Glutamatergic neuron (in vitro differentiated cells): ENCODE data around the gene SEC62. TPM values are rescaled to one million over a fixed set of nuclear protein-coding genes. Genes with fewer than 3 reads are reported as not detected.

Source experiments
- DNase-seq: peaks from one replicate; pipeline ENCODE4 v3.0.0; 2022
- H3K27ac Mint-ChIP-seq: one replicate; pipeline ENCODE4 v1.8.0; 2020; ENCODE audit warnings: mild to moderate bottlenecking, mixed read lengths, inconsistent platforms; ENCODE audit not compliant: unreplicated experiment
- H3K27me3 Mint-ChIP-seq: one replicate; pipeline ENCODE4 v1.8.0; 2020; ENCODE audit warnings: mild to moderate bottlenecking, moderate library complexity, mixed read lengths, inconsistent platforms; ENCODE audit not compliant: unreplicated experiment
- H3K36me3 Mint-ChIP-seq: one replicate; pipeline ENCODE4 v1.8.0; 2020; ENCODE audit warnings: mild to moderate bottlenecking, mixed read lengths, inconsistent platforms; ENCODE audit not compliant: unreplicated experiment
- H3K4me1 Mint-ChIP-seq: one replicate; pipeline ENCODE4 v1.8.0; 2020; ENCODE audit warnings: mild to moderate bottlenecking, low read depth, mixed read lengths, inconsistent platforms; ENCODE audit not compliant: unreplicated experiment
- H3K4me3 Mint-ChIP-seq: one replicate; pipeline ENCODE4 v1.8.0; 2020; ENCODE audit warnings: mild to moderate bottlenecking, mixed read lengths, inconsistent platforms; ENCODE audit not compliant: unreplicated experiment
- H3K9me3 Mint-ChIP-seq: one replicate; pipeline ENCODE4 v1.8.0; 2020; ENCODE audit warnings: mild to moderate bottlenecking, moderate library complexity, mixed read lengths, inconsistent platforms; ENCODE audit not compliant: unreplicated experiment
- total RNA-seq: library from RNA; stranded (reverse); fragmentation: NEBNext Ultra II Directional; extraction: Animal tissue kit (Norgen Biotek cat#: 25700); gene quantifications from one replicate; pipeline ENCODE4 v1.2.1, GENCODE V29; 2021; ENCODE audit not compliant: unreplicated experiment
- TF ChIP-seq, protein P1 (sequence below): fragments of 200-600 bp; sonication (generic); IDR thresholded peaks from one replicate; pipeline ENCODE4 v1.5.0; 2021; ENCODE audit not compliant: partially characterized antibody, unreplicated experiment

SEC62 gene
- total RNA-seq, 1 donor from 2014 or later = 75.5 TPM

DNA sequence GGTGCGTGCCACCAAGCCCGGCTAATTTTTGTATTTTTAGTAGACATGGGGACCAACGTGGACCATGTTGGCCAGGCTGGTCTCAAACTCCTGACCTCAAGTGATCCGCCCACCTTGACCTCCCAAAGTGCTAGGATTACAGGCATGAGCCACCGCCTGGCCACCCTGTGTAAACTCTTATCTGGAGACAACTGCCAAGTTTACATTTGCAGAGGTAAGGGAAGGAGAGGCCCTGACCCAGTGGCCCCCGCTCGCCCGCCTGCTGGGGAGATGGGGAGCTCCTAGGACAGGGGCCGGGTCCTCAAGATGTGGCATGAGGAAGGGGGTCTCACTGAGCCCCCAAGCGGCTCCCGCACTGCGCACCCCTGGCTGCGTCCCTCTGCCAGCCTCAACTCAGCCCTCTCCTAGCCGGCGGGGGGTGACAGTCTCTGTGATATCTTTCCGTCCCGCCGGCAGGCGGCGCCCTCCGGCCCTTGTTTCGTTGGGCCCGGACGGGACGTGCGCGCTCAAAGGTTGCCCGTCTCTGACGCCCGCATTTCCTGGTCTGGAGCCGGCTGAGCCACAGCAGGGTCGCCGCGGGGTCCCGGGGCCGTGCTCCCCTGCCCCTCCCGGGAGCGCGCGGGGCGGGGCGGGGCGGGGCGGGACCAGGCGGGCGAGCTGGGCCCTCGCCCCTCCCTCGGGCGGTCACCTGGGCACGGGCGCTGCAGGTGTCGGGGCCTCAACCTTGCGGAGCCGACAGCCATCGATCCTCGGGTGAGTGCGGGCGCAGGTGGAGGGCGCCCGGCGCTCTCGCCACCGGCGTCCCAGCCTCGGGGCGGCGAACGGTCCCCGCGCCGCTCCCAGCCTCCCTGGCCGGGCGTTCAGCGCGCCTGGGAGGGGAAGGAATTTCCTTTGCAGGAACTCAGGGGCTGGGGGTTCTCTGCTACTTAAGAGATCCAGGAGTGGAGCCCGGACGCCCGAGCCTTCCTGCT lies 71.1 kb downstream of the SEC62 start, which contains the start of gene GPR160:
TSS of gene GPR160 (plus strand) at position 533 of the 971 bp plus-strand sequence. CDS start 45,978 bp downstream, outside the sequence.
- Mint-ChIP-seq H3K4me3 (peak within 1 kb of the TSS; percentile 81), H3K27me3 (peaks cover 5% of the 10 kb centered on the region), H3K4me1 (no peaks in the 10 kb centered on the region), H3K9me3 (no peaks in the 10 kb centered on the region), H3K36me3 (no peaks in the 10 kb centered on the region), H3K27ac (no peak within 1 kb of the TSS)
- TF ChIP-seq, protein P1, sequence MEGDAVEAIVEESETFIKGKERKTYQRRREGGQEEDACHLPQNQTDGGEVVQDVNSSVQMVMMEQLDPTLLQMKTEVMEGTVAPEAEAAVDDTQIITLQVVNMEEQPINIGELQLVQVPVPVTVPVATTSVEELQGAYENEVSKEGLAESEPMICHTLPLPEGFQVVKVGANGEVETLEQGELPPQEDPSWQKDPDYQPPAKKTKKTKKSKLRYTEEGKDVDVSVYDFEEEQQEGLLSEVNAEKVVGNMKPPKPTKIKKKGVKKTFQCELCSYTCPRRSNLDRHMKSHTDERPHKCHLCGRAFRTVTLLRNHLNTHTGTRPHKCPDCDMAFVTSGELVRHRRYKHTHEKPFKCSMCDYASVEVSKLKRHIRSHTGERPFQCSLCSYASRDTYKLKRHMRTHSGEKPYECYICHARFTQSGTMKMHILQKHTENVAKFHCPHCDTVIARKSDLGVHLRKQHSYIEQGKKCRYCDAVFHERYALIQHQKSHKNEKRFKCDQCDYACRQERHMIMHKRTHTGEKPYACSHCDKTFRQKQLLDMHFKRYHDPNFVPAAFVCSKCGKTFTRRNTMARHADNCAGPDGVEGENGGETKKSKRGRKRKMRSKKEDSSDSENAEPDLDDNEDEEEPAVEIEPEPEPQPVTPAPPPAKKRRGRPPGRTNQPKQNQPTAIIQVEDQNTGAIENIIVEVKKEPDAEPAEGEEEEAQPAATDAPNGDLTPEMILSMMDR = peak; percentile 85
- DNase-seq = peak; percentile 74

DNA sequence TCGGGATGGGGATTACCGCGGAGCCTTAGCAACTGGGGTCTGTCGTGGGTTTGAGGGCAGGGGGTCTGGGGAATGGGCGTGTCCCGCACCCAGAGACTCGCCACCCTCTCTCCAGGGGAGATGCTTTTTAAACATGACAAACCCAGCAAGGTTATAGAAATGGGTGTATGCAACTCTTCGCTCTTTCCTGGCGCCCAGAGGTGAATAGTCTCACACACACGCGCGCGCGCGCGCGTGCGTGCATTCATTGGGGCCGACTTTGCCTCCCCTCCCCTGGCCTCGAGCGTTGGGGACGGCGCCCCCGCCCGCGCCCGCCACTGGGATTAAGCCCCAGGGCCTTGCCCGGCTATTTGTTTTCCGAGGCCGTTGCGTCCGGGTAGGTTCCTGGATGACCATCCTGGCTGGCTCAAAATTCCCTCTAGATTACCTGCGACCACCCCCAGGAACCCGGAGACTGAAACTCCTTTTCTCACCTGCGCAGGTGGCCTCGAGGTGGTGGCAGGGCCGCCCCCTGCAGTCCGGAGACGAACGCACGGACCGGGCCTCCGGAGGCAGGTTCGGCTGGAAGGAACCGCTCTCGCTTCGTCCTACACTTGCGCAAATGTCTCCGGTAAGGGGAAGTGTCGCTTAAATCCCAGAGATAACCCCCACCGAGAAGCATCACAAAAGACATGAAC lies 72.0 kb downstream of the SEC62 start:
- H3K9me3 Mint-ChIP-seq = no peaks in the 10 kb centered on the region
- no peaks in the 10 kb centered on the region for H3K4me1 Mint-ChIP-seq
- H3K27me3 Mint-ChIP-seq = peaks cover 5% of the 10 kb centered on the region
- peak; percentile 21 for DNase-seq
- TF ChIP-seq, protein P1 = no peak
- H3K27ac Mint-ChIP-seq = no peak overlapping the region
- peak overlapping the region; percentile 81 for H3K4me3 Mint-ChIP-seq
- no peaks in the 10 kb centered on the region for H3K36me3 Mint-ChIP-seq

DNA sequence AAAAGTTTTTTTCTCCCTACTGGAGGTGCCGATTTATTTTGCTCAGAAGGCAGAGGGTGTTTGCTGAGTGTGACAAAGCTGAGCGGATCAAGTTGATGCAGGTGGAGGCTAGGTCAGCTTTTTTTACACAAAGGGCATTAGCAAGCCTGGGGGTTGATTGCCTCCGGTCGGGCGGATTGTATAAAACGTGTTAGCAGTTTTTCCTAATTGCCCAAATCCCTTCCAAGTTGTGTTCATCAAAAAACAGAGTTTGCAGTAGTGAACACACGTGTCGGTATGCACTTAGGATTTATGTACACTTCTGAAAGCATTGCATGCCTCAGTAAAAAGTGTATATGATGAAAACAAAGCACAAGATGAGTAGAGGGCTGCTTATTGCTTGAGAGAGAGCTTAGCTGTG lies 73.8 kb downstream of the SEC62 start:
- TF ChIP-seq, protein P1 = no peak
- H3K4me3 Mint-ChIP-seq = no peak overlapping the region
- no peaks in the 10 kb centered on the region for H3K36me3 Mint-ChIP-seq
- no peaks in the 10 kb centered on the region for H3K9me3 Mint-ChIP-seq
- DNase-seq = no peak
- no peaks in the 10 kb centered on the region for H3K4me1 Mint-ChIP-seq
- peaks cover 7% of the 10 kb centered on the region for H3K27me3 Mint-ChIP-seq
- H3K27ac Mint-ChIP-seq = no peak overlapping the region

DNA sequence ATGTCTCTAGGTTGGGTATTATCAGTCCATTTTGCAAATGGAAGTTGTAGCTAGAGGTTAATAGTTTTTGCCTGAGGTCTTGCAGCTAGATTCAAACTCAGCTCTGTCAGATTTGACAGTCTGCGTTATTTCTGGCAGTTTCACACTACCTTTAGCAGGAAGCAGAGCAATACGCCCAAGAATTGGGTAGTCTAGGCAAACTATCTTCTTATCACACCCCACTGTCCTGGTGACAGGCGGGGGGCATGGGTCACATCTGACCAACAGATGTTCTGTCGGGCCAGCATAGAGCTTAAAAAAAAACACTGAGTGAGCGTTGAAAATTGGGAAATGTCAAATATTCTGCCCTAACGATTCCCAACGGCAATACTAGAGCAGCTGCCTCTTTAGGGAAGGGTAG lies 76.9 kb downstream of the SEC62 start:
- Mint-ChIP-seq H3K27me3 (peaks cover 7% of the 10 kb centered on the region), H3K4me3 (no peak overlapping the region), H3K9me3 (no peaks in the 10 kb centered on the region), H3K27ac (no peak overlapping the region), H3K4me1 (peaks cover 3% of the 10 kb centered on the region), H3K36me3 (no peaks in the 10 kb centered on the region)
- DNase-seq = no peak
- TF ChIP-seq, protein P1 = no peak
